A549 (cell line): ENCODE data around the gene TTN. TPM values are rescaled to one million over a fixed set of nuclear protein-coding genes. Genes with fewer than 3 reads are reported as not detected.
A peak's percentile ranks its signal among the peaks of the same experiment; 100 is the strongest.

Experiments used
- ATAC-seq, 2 experiments: fragments of 200-7000 bp in 1 of 2; fragments of >200 bp in 1 of 2; cut with Nextera tagmentation in 1 of 2; cut with Tn5 transposase in 1 of 2; 3 replicates each; pipeline versions ENCODE4 v1.8.0 to v1.9.1; 2018 to 2020; ENCODE audit warnings: mild to moderate bottlenecking in 1 of 2, moderate library complexity in 1 of 2
- CTCF ChIA-PET: fragments of 300-600 bp; sonication (Branson Sonifier 250); formaldehyde crosslinking; extraction: SDS; loops from one replicate; lab custom pipeline; 2021; ENCODE audit warnings: antibody characterized with exemption, inconsistent platforms; lab: Yijun Ruan, JAX
- POLR2A ChIA-PET: fragments of 350-600 bp; formaldehyde crosslinking; extraction: SDS; loops from one replicate; lab custom pipeline; 2021; ENCODE audit warnings: antibody characterized with exemption, inconsistent platforms; lab: Yijun Ruan, JAX
- DNase-seq, 2 experiments: peaks; one replicate each; pipeline versions ENCODE4 v3.0.0 to v3.0.0-alpha.2; 2011 to 2016; ENCODE audit warnings: low read depth in 1 of 2, low spot score in 1 of 2
- FAIRE-seq: peaks from 2 replicates; lab custom pipeline; 2011; peaks lifted over from hg19 to GRCh38; lab: Jason Lieb, UNC
- H3K27ac ChIP-seq, 2 experiments: fragments of >200 bp; sonication (Bioruptor Twin); formaldehyde crosslinking; 3 replicates each; pipeline ENCODE4 v1.5.1; 2016 to 2017
- H3K4me1 ChIP-seq: fragments of >200 bp; sonication (Bioruptor Twin); formaldehyde crosslinking; 3 replicates; pipeline ENCODE4 v1.6.1; 2016
- H3K4me2 ChIP-seq: fragments of >200 bp; sonication (Bioruptor Twin); formaldehyde crosslinking; 3 replicates; pipeline ENCODE4 v1.6.1; 2016
- H3K4me3 ChIP-seq: fragments of >200 bp; sonication (Bioruptor Twin); formaldehyde crosslinking; 3 replicates; pipeline ENCODE4 v1.5.1; 2016
- H3K9me3 ChIP-seq: fragments of >200 bp; sonication (Bioruptor Twin); formaldehyde crosslinking; 3 replicates; pipeline ENCODE4 v1.6.1; 2016
- BHLHE40 ChIP-seq: IDR thresholded peaks from 2 replicates; pipeline ENCODE4 v1.6.1; 2012; ENCODE audit warnings: low read depth, low read length, inconsistent platforms
- CBX8 ChIP-seq: fragments of 200-600 bp; sonication (generic); IDR thresholded peaks from 2 replicates; pipeline ENCODE4 v1.6.1; 2016
- CEBPB ChIP-seq, 2 experiments: fragments of >200 bp in 1 of 2; sonication (Bioruptor Twin) in 1 of 2; formaldehyde crosslinking in 1 of 2; IDR thresholded peaks; 2 replicates each; pipeline ENCODE4 v1.6.1; 2012 to 2016
- CHD2 ChIP-seq: fragments of 150-350 bp; IDR thresholded peaks from 2 replicates; pipeline ENCODE4 v1.6.1; 2014; ENCODE audit warnings: low read length; ENCODE audit not compliant: partially characterized antibody
- EHF ChIP-seq: fragments of 250-450 bp; sonication (Bioruptor Pico); IDR thresholded peaks from 2 replicates; pipeline ENCODE4 v1.5.0; 2020; ENCODE audit warnings: mild to moderate bottlenecking
- EHMT2 ChIP-seq: fragments of 200-600 bp; sonication (generic); IDR thresholded peaks from 2 replicates; pipeline ENCODE4 v1.6.1; 2016; ENCODE audit warnings: antibody characterized with exemption, low read depth, mild to moderate bottlenecking, moderate library complexity
- ESRRA ChIP-seq: fragments of 150-350 bp; IDR thresholded peaks from 2 replicates; pipeline ENCODE4 v1.6.1; 2014; ENCODE audit warnings: mild to moderate bottlenecking, low read length, borderline replicate concordance
- FOXS1 ChIP-seq: fragments of 250-450 bp; sonication (Bioruptor Pico); IDR thresholded peaks from 2 replicates; pipeline ENCODE4 v1.5.0; 2020; ENCODE audit warnings: mild to moderate bottlenecking, moderate library complexity
- GATA3 ChIP-seq: IDR thresholded peaks from 2 replicates; pipeline ENCODE4 v1.6.1; 2012; ENCODE audit warnings: borderline replicate concordance
- HDAC2 ChIP-seq: fragments of 200-600 bp; sonication (generic); IDR thresholded peaks from 2 replicates; pipeline ENCODE4 v1.6.1; 2016
- JUN ChIP-seq, 2 experiments: fragments of >200 bp; sonication (Bioruptor Twin); formaldehyde crosslinking; IDR thresholded peaks; 2 replicates in 1 of 2; 3 replicates in 1 of 2; pipeline ENCODE4 v1.6.1; 2016 to 2017
- JUNB ChIP-seq: fragments of >200 bp; sonication (Bioruptor Twin); formaldehyde crosslinking; IDR thresholded peaks from 2 replicates; pipeline ENCODE4 v1.6.1; 2016
- KDM1A ChIP-seq: fragments of 200-600 bp; sonication (generic); IDR thresholded peaks from 2 replicates; pipeline ENCODE4 v1.6.1; 2016; ENCODE audit warnings: low read depth, mild to moderate bottlenecking
- KDM5A ChIP-seq: fragments of 200-600 bp; sonication (generic); IDR thresholded peaks from 2 replicates; pipeline ENCODE4 v1.6.1; 2016; ENCODE audit warnings: antibody characterized with exemption, mild to moderate bottlenecking
- NPAS2 ChIP-seq: fragments of 250-450 bp; sonication (Bioruptor Pico); IDR thresholded peaks from 2 replicates; pipeline ENCODE4 v1.8.0; 2022; ENCODE audit warnings: mild to moderate bottlenecking, moderate library complexity, borderline replicate concordance
- NR3C1 ChIP-seq: fragments of >200 bp; sonication (Bioruptor Twin); formaldehyde crosslinking; IDR thresholded peaks from 3 replicates; pipeline ENCODE4 v1.6.1; 2017
- POLR2A ChIP-seq: IDR thresholded peaks from 2 replicates; pipeline ENCODE4 v1.6.1; 2012; ENCODE audit warnings: mild to moderate bottlenecking, low read length
- POLR2AphosphoS2 ChIP-seq: conservative IDR thresholded peaks from 2 replicates; pipeline ENCODE4 v1.6.1; 2012; ENCODE audit warnings: low read length, improper control_type of control experiment, inconsistent platforms
- RNF2 ChIP-seq: fragments of 200-600 bp; sonication (generic); IDR thresholded peaks from 2 replicates; pipeline ENCODE4 v1.6.1; 2016; ENCODE audit warnings: low read depth, mild to moderate bottlenecking, antibody characterized with exemption, moderate library complexity, borderline replicate concordance
- TFCP2L1 ChIP-seq: fragments of 250-450 bp; sonication (Bioruptor Pico); IDR thresholded peaks from 2 replicates; pipeline ENCODE4 v1.5.0; 2021; ENCODE audit warnings: mild to moderate bottlenecking
- ZFP36 ChIP-seq: fragments of 450-650 bp; IDR thresholded peaks from 2 replicates; pipeline ENCODE4 v1.6.1; 2014; ENCODE audit warnings: borderline replicate concordance; ENCODE audit not compliant: partially characterized antibody
- ZNF302 ChIP-seq: fragments of 250-450 bp; sonication (Bioruptor Pico); IDR thresholded peaks from 2 replicates; pipeline ENCODE4 v1.9.0; 2021; ENCODE audit warnings: inconsistent platforms, mild to moderate bottlenecking, moderate library complexity
- WGBS: methylation state at CpG from one replicate; pipeline ENCODE4 v1.1.6; 2017; ENCODE audit errors: missing lambda C conversion rate; 5-methylcytosine and 5-hydroxymethylcytosine counted together
- polyA plus RNA-seq, 4 experiments: library from polyadenylated mRNA; depleted of rRNA in 3 of 4; stranded (reverse); fragments of >200 nt; fragmentation: RNase III in 1 of 4; extraction: RNeasy Plus Mini Kit Qiagen cat#74134 plus additional on column Dnase treatment in 1 of 4; gene quantifications; 2 replicates in 3 of 4; 3 replicates in 1 of 4; pipeline ENCODE4 v1.2.3, GENCODE V29; 2011 to 2017
- TF ChIP-seq, protein P1 (sequence below): IDR thresholded peaks from 2 replicates; pipeline ENCODE4 v1.6.1; 2012
- TF ChIP-seq, protein P2 (sequence below): fragments of >200 bp; sonication (Bioruptor Twin); formaldehyde crosslinking; IDR thresholded peaks from 3 replicates; pipeline ENCODE4 v1.5.1; 2016
- TF ChIP-seq, protein P3 (sequence below): fragments of 150-350 bp; IDR thresholded peaks from 2 replicates; pipeline ENCODE4 v1.6.1; 2014; ENCODE audit warnings: low read depth, mild to moderate bottlenecking, low read length
- TF ChIP-seq, protein P4 (sequence below): fragments of 250-450 bp; sonication (Bioruptor Pico); IDR thresholded peaks from 2 replicates; pipeline ENCODE4 v1.5.0; 2020; ENCODE audit warnings: low read depth, mild to moderate bottlenecking, moderate library complexity

TTN gene
- polyA plus RNA-seq, 2 of the 4 experiments (the other 2 are of a cell fraction) = under 0.01 TPM; not detected in 1

DNA sequence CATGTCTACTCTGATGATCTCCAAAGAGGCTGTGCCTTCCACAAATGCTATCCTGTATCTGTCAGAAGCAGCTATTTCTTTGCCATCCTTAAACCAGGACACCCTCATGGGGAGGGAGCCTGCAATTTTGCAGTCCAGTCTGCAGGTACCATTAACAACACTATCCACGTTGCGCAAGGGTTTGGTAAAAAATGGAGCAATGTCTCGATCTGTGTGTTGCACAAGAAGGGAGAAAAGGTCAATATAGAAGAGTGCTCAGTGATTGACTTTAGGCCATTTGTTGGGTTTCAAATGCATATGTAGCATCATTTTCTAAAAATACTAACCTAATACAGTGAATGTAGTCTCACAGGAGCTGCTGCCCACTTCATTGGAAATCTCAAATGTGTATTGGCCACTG is 74.3 kb downstream of the TTN start:
- FAIRE-seq (no peak), DNase-seq (no peak), ATAC-seq (no peak)
- 43% methylated on average over 3 of the region's 3 CpGs for WGBS
- H3K4me3 ChIP-seq = no peak overlapping the region
- H3K9me3 ChIP-seq = no peaks in the 10 kb centered on the region
- no peak overlapping the region for H3K4me2 ChIP-seq
- ChIA-PET CTCF (interaction anchor here (1.0 kb wide), 1 partner anchor 29 kb away, joined by 3 read pairs; no protein-coding TSS in a partner anchor), POLR2A (no interaction called here)
- H3K4me1 ChIP-seq = no peaks in the 10 kb centered on the region
- no peak overlapping the region for H3K27ac ChIP-seq
- no peak for TF ChIP-seq EHMT2
- TF ChIP-seq CEBPB (IDR thresholded peaks at IDR 0.05) = peak in 1 of 2 experiments; percentile 46; a peak in 1 of 4 replicates
- TF ChIP-seq BHLHE40 = no peak
- TF ChIP-seq FOXS1 (CRISPR knock-in tag) = no peak
- no peak for TF ChIP-seq CBX8
- TF ChIP-seq RNF2 = no peak
- TF ChIP-seq, all 56 proteins: peak for 1

DNA sequence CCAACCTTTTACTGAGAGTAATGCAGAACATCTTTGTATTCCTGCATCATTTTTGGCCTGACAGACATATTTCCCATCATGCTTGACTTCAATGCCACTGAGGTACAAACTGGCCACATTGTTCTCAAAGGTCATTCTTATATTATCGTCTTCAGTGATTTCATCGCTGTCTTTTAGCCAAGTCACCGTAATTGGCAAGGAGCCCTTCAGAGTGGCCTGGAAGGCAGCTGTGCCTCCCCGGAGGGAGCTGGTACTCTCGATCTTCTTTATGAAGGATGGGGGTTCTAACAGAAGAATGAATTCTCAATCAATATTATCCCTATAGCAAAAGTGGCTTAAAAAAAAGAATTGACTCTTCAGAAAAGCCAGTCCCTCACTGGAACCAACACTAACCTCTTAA is 75.9 kb downstream of the TTN start:
- Histone ChIP-seq H3K4me1 (no peaks in the 10 kb centered on the region), H3K9me3 (no peaks in the 10 kb centered on the region), H3K27ac (no peak overlapping the region)
- no peak for DNase-seq
- no peak for FAIRE-seq
- ATAC-seq = no peak
- 33% methylated on average over 5 of the region's 5 CpGs for WGBS
- CTCF ChIA-PET = no interaction called here
- POLR2A ChIA-PET = interaction anchor here (0.5 kb wide), 1 partner anchor 268 kb away, joined by 4 read pairs; no protein-coding TSS in a partner anchor
- TF ChIP-seq KDM5A (no peak), JUNB (no peak), ZNF302 (CRISPR knock-in tag) (no peak), CBX8 (no peak), POLR2A (no peak), HDAC2 (no peak), KDM1A (no peak), RNF2 (no peak), TFCP2L1 (CRISPR knock-in tag) (no peak), POLR2AphosphoS2 (no peak), EHMT2 (no peak), GATA3 (no peak), ZFP36 (no peak)
- TF ChIP-seq, all 56 proteins: peak for 0
- H3K4me2 ChIP-seq = no peak overlapping the region
- H3K4me3 ChIP-seq = no peak overlapping the region

DNA sequence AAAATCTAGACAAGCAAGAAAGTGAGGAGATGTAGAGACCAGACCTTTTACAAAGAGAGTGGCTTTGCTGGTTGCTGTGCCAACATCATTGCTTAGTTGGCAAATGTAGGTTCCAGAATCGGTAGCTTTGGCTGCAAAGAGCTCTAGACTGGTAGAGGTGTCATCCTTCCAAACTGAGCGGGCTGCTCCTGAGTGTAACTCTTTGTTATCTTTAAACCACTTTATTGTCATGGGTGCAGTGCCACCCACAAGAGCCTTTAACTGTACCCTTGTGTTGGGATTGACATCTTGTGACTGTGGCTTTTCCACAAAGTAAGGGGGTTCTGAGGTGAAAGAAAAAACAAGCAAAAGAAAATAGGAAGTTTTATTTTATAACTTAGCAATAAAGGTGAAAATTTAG is 77.2 kb downstream of the TTN start:
- Histone ChIP-seq H3K9me3 (no peaks in the 10 kb centered on the region), H3K4me1 (no peaks in the 10 kb centered on the region), H3K4me3 (no peak overlapping the region), H3K4me2 (no peak overlapping the region), H3K27ac (no peak overlapping the region)
- DNase-seq = no peak
- ChIA-PET POLR2A (no interaction called here), CTCF (no interaction called here)
- no peak for ATAC-seq
- 5% methylated on average over 2 of the region's 2 CpGs for WGBS
- FAIRE-seq = no peak
- TF ChIP-seq ZNF302 (CRISPR knock-in tag) = no peak
- no peak for TF ChIP-seq NPAS2
- TF ChIP-seq, protein P1, sequence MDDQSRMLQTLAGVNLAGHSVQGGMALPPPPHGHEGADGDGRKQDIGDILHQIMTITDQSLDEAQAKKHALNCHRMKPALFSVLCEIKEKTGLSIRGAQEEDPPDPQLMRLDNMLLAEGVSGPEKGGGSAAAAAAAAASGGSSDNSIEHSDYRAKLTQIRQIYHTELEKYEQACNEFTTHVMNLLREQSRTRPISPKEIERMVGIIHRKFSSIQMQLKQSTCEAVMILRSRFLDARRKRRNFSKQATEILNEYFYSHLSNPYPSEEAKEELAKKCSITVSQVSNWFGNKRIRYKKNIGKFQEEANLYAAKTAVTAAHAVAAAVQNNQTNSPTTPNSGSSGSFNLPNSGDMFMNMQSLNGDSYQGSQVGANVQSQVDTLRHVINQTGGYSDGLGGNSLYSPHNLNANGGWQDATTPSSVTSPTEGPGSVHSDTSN = no peak
- TF ChIP-seq EHF (CRISPR knock-in tag) = no peak
- TF ChIP-seq, protein P2, sequence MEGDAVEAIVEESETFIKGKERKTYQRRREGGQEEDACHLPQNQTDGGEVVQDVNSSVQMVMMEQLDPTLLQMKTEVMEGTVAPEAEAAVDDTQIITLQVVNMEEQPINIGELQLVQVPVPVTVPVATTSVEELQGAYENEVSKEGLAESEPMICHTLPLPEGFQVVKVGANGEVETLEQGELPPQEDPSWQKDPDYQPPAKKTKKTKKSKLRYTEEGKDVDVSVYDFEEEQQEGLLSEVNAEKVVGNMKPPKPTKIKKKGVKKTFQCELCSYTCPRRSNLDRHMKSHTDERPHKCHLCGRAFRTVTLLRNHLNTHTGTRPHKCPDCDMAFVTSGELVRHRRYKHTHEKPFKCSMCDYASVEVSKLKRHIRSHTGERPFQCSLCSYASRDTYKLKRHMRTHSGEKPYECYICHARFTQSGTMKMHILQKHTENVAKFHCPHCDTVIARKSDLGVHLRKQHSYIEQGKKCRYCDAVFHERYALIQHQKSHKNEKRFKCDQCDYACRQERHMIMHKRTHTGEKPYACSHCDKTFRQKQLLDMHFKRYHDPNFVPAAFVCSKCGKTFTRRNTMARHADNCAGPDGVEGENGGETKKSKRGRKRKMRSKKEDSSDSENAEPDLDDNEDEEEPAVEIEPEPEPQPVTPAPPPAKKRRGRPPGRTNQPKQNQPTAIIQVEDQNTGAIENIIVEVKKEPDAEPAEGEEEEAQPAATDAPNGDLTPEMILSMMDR = no peak
- TF ChIP-seq, protein P3, sequence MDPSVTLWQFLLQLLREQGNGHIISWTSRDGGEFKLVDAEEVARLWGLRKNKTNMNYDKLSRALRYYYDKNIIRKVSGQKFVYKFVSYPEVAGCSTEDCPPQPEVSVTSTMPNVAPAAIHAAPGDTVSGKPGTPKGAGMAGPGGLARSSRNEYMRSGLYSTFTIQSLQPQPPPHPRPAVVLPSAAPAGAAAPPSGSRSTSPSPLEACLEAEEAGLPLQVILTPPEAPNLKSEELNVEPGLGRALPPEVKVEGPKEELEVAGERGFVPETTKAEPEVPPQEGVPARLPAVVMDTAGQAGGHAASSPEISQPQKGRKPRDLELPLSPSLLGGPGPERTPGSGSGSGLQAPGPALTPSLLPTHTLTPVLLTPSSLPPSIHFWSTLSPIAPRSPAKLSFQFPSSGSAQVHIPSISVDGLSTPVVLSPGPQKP = no peak
- no peak for TF ChIP-seq FOXS1 (CRISPR knock-in tag)
- TF ChIP-seq, protein P4, sequence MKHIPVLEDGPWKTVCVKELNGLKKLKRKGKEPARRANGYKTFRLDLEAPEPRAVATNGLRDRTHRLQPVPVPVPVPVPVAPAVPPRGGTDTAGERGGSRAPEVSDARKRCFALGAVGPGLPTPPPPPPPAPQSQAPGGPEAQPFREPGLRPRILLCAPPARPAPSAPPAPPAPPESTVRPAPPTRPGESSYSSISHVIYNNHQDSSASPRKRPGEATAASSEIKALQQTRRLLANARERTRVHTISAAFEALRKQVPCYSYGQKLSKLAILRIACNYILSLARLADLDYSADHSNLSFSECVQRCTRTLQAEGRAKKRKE (CRISPR knock-in tag) = no peak
- no peak for TF ChIP-seq NR3C1
- TF ChIP-seq HDAC2 = no peak
- no peak for TF ChIP-seq JUN (IDR thresholded peaks at IDR 0.05)
- TF ChIP-seq CHD2 = no peak
- no peak for TF ChIP-seq ESRRA
- TF ChIP-seq KDM1A = no peak
- TF ChIP-seq, all 56 proteins: peak for 0
